CD4-positive, alpha-beta T cell treated with Interleukin-21 for 1 hour (primary cell): ENCODE results near the gene PRDM4.
A peak's percentile ranks its signal among the peaks of the same experiment; 100 is the strongest.
"Not testable (repeated sequence)": the region's sequence is repeated elsewhere in the genome, so short reads cannot be mapped to it uniquely, and the experiment has no call there.

ENCODE experiments used
- DNase-seq: peaks from one replicate; pipeline ENCODE4 v3.0.0-alpha.2; 2020

Gene PRDM4

GRCh38 chr12:107774349-107775029 lies 13.6 kb upstream of the PRDM4 start, which contains the start of gene ASCL4:
ASCL4 (plus strand) TSS chr12:107774704; CDS start chr12:107775219, 515 bp downstream.
- DNase-seq = no peak

GRCh38 chr12:107767466-107767865 lies 6.5 kb upstream of the PRDM4 start:
- no peak for DNase-seq

GRCh38 chr12:107765316-107765715 lies 4.4 kb upstream of the PRDM4 start:
- no peak for DNase-seq

- no peak for DNase-seq
Observed at GRCh38 chr12:107764626-107765025, 3.7 kb upstream of the PRDM4 start.

- no peak for DNase-seq
Observed at GRCh38 chr12:107762874-107763273, 1.9 kb upstream of the PRDM4 start.

GRCh38 chr12:107761502-107761904 lies 566 bp upstream of the PRDM4 start:
- DNase-seq = no peak

- peak; percentile 32 for DNase-seq
Observed at GRCh38 chr12:107760207-107760808, 629 bp downstream of the PRDM4 start.

- peak; percentile 16 for DNase-seq
Observed at GRCh38 chr12:107759410-107759809, 1.5 kb downstream of the PRDM4 start.

GRCh38 chr12:107749083-107749482 lies 11.9 kb downstream of the PRDM4 start:
- DNase-seq = no peak

GRCh38 chr12:107748472-107748871 lies 12.5 kb downstream of the PRDM4 start:
- no peak for DNase-seq

GRCh38 chr12:107736914-107737313 lies 24.0 kb downstream of the PRDM4 start:
- no peak for DNase-seq

- no peak for DNase-seq
Observed at GRCh38 chr12:107735763-107736162, 25.2 kb downstream of the PRDM4 start.

GRCh38 chr12:107734139-107734538 lies 26.8 kb downstream of the PRDM4 start:
- DNase-seq = no peak

GRCh38 chr12:107732365-107732764 lies 28.6 kb downstream of the PRDM4 start:
- no peak for DNase-seq

GRCh38 chr12:107731366-107731765 lies 29.6 kb downstream of the PRDM4 start:
- DNase-seq = no peak

- no peak for DNase-seq
Observed at GRCh38 chr12:107730618-107731341, 30.2 kb downstream of the PRDM4 start.

GRCh38 chr12:107727742-107728141 lies 33.2 kb downstream of the PRDM4 start:
- not testable (repeated sequence) for DNase-seq

GRCh38 chr12:107727327-107727726 lies 33.6 kb downstream of the PRDM4 start:
- not testable (repeated sequence) for DNase-seq

- no peak for DNase-seq
Observed at GRCh38 chr12:107718606-107719005, 42.3 kb downstream of the PRDM4 start.

- DNase-seq = no peak
Observed at GRCh38 chr12:107715780-107716179, 45.2 kb downstream of the PRDM4 start.

GRCh38 chr12:107705522-107705921 lies 55.4 kb downstream of the PRDM4 start:
- DNase-seq = not testable (repeated sequence)

GRCh38 chr12:107704041-107704440 lies 56.9 kb downstream of the PRDM4 start:
- no peak for DNase-seq

- DNase-seq = no peak
Observed at GRCh38 chr12:107702106-107702505, 58.8 kb downstream of the PRDM4 start.

GRCh38 chr12:107695772-107696171 lies 65.2 kb downstream of the PRDM4 start:
- DNase-seq = not testable (repeated sequence)
